Keratinocyte (primary cell): ENCODE data around the gene ATP7B. TPM values are rescaled to one million over a fixed set of nuclear protein-coding genes. Genes with fewer than 3 reads are reported as not detected.

Source experiments
- DNase-seq: peaks from one replicate; pipeline ENCODE4 v3.0.0-alpha.2; 2011; ENCODE audit warnings: low read depth, missing footprints, low spot score
- FAIRE-seq: peaks from 2 replicates; lab custom pipeline; 2011; peaks lifted over from hg19 to GRCh38; lab: Jason Lieb, UNC
- H2AFZ ChIP-seq: 2 replicates; pipeline ENCODE4 v1.6.0; 2012; ENCODE audit warnings: low read length, control low read depth, inconsistent platforms; ENCODE audit not compliant: control insufficient read depth
- H3K27ac ChIP-seq: 2 replicates; pipeline ENCODE4 v1.5.1; 2011; ENCODE audit warnings: low read length; ENCODE audit not compliant: control insufficient read depth, insufficient read depth
- H3K27me3 ChIP-seq: 3 replicates; pipeline ENCODE4 v1.6.0; 2011; ENCODE audit warnings: low read length; ENCODE audit not compliant: control insufficient read depth, insufficient read depth; ENCODE audit errors: extremely low read depth
- H3K36me3 ChIP-seq, 2 experiments: 2 replicates in 1 of 2; 3 replicates in 1 of 2; pipeline ENCODE4 v1.5.1; 2011; ENCODE audit warnings: low read length in 2 of 2, mild to moderate bottlenecking in 1 of 2; ENCODE audit not compliant: control insufficient read depth in 2 of 2, insufficient read depth in 2 of 2; ENCODE audit errors: extremely low read depth in 1 of 2
- H3K4me1 ChIP-seq: 3 replicates; pipeline ENCODE4 v1.5.1; 2011; ENCODE audit warnings: low read length; ENCODE audit not compliant: control insufficient read depth, insufficient read depth; ENCODE audit errors: extremely low read depth
- H3K4me2 ChIP-seq: 3 replicates; pipeline ENCODE4 v1.6.0; 2011; ENCODE audit warnings: low read depth, low read length; ENCODE audit not compliant: control insufficient read depth, insufficient read depth; ENCODE audit errors: extremely low read depth
- H3K4me3 ChIP-seq, 3 experiments: fragments of 200-600 bp in 1 of 3; sonication (generic) in 1 of 3; 2 replicates in 2 of 3; 3 replicates in 1 of 3; pipeline ENCODE4 v1.5.1; 2011 to 2016; ENCODE audit warnings: low read length in 3 of 3, mild to moderate bottlenecking in 3 of 3, control low read depth in 2 of 3, inconsistent platforms in 1 of 3, low read depth in 1 of 3, mixed read lengths in 1 of 3, mixed run types in 1 of 3, moderate library complexity in 1 of 3; ENCODE audit not compliant: control insufficient read depth in 2 of 3, insufficient read depth in 2 of 3; ENCODE audit errors: extremely low read depth in 1 of 3
- H3K79me2 ChIP-seq: 2 replicates; pipeline ENCODE4 v1.6.0; 2012; ENCODE audit warnings: low read length; ENCODE audit not compliant: control insufficient read depth, insufficient read depth
- H3K9ac ChIP-seq: 3 replicates; pipeline ENCODE4 v1.6.0; 2011; ENCODE audit warnings: low read length; ENCODE audit not compliant: control insufficient read depth, insufficient read depth; ENCODE audit errors: extremely low read depth
- H3K9me1 ChIP-seq: 3 replicates; pipeline ENCODE4 v1.6.0; 2011; ENCODE audit warnings: low read length; ENCODE audit not compliant: control insufficient read depth, insufficient read depth; ENCODE audit errors: extremely low read depth
- H3K9me3 ChIP-seq: 2 replicates; pipeline ENCODE4 v1.5.1; 2012; ENCODE audit warnings: low read depth, low read length; ENCODE audit not compliant: control insufficient read depth
- H4K20me1 ChIP-seq: 3 replicates; pipeline ENCODE4 v1.6.0; 2011; ENCODE audit warnings: low read length; ENCODE audit not compliant: control insufficient read depth, insufficient read depth; ENCODE audit errors: extremely low read depth
- EZH2 ChIP-seq: IDR thresholded peaks from one replicate; pipeline ENCODE4 v1.6.1; 2012; ENCODE audit warnings: inconsistent platforms, mild to moderate bottlenecking, low read length, moderate library complexity
- dilution Hi-C: fragments of 300-500 bp; cut with MboI; formaldehyde crosslinking; loops from one replicate; pipeline ENCODE4 v1.7.0; 2020; ENCODE audit warnings: low sequenced_read_pairs; ENCODE audit not compliant: extremely low pct_ligation_motif_present
- polyA plus RNA-seq, 5 experiments: library from polyadenylated mRNA; depleted of rRNA in 3 of 5; stranded (reverse) in 3 of 5; stranded (forward) in 1 of 5; unstranded in 1 of 5; fragments of >200 nt; gene quantifications; 1 replicate in 1 of 5; 2 replicates in 3 of 5; 3 replicates in 1 of 5; pipeline versions ENCODE4 v1.2.1 to v1.2.3, GENCODE V29; 2011 to 2012; ENCODE audit warnings: missing spikeins in 2 of 5, low read depth in 1 of 5, low replicate concordance in 1 of 5
- TF ChIP-seq, protein P1 (sequence below), 3 experiments: IDR thresholded peaks in 1 of 3; conservative IDR thresholded peaks in 1 of 3; optimal IDR thresholded peaks in 1 of 3; 2 replicates in 2 of 3; 3 replicates in 1 of 3; pipeline versions ENCODE3 to v1.5.1; 2011; ENCODE audit warnings: low read length in 3 of 3, mild to moderate bottlenecking in 3 of 3, moderate library complexity in 2 of 3, control low read depth in 1 of 3, inconsistent platforms in 1 of 3; ENCODE audit not compliant: insufficient read depth in 2 of 3; ENCODE audit errors: extremely low read depth in 1 of 3

ATP7B gene
- polyA plus RNA-seq, 1 donor (not counting 4 experiments of a cell fraction or from before 2014, with no cell fraction given), result 5.2 TPM

DNA sequence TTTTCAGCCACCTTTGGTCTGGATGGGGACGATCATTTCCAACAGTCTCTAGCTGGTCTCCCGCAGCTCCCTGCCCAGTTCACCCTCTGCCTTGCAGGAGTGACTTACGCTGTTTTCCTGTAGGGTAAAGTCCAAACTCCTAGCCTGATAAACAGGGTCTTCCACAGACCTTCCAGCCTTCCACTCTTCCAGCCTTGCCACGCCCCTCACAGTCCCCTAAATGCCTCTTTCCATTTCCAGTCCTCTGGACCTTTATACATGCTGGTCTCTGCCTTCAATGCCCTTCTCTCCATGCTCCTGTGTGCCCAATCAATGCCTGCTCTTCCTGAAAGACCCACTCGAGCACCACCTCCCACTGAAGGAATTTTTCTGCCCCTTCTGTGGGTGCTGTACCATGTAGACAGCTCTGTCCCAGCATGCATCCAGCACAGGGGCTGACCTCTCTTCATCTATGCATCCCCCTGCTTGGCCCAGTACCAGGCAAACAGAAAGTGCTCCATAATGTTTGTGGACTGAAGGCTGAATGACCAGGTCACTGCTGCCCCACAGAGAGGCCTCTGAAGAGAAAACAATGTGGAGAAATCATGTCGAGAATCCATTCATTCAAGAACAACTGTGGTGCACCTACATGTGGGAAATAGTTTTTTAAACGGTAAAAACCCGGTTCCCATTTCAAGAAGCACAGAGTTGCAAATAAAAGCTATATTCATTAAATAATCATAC, 4.6 kb downstream of the ATP7B start:
- no peak overlapping the region for H3K27ac ChIP-seq
- H3K4me2 ChIP-seq, result peak overlapping the region; percentile 13
- no peak overlapping the region for H3K9ac ChIP-seq
- no peaks in the 10 kb centered on the region for H4K20me1 ChIP-seq
- H2AFZ ChIP-seq, result no peak overlapping the region
- DNase-seq, result no peak
- H3K36me3 ChIP-seq, result no peaks in the 10 kb centered on the region
- dilution Hi-C loops, result no loop called here
- H3K79me2 ChIP-seq, result no peaks in the 10 kb centered on the region
- no peak for FAIRE-seq
- H3K27me3 ChIP-seq, result peaks cover 10% of the 10 kb centered on the region
- TF ChIP-seq, protein P1, sequence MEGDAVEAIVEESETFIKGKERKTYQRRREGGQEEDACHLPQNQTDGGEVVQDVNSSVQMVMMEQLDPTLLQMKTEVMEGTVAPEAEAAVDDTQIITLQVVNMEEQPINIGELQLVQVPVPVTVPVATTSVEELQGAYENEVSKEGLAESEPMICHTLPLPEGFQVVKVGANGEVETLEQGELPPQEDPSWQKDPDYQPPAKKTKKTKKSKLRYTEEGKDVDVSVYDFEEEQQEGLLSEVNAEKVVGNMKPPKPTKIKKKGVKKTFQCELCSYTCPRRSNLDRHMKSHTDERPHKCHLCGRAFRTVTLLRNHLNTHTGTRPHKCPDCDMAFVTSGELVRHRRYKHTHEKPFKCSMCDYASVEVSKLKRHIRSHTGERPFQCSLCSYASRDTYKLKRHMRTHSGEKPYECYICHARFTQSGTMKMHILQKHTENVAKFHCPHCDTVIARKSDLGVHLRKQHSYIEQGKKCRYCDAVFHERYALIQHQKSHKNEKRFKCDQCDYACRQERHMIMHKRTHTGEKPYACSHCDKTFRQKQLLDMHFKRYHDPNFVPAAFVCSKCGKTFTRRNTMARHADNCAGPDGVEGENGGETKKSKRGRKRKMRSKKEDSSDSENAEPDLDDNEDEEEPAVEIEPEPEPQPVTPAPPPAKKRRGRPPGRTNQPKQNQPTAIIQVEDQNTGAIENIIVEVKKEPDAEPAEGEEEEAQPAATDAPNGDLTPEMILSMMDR (optimal IDR thresholded peaks at IDR 0.05 in 1 of 3, IDR thresholded peaks at IDR 0.05 in 1 of 3, conservative IDR thresholded peaks at IDR 0.05 in 1 of 3; ENCODE audit: extremely low read depth in 1 of 3, insufficient read depth in 2 of 3, low read length in 3 of 3), result no peak
- no peak for TF ChIP-seq EZH2
- H3K4me1 ChIP-seq, result peaks cover 14% of the 10 kb centered on the region
- no peak overlapping the region for H3K4me3 ChIP-seq
- no peaks in the 10 kb centered on the region for H3K9me1 ChIP-seq
- H3K9me3 ChIP-seq, result no peaks in the 10 kb centered on the region

DNA sequence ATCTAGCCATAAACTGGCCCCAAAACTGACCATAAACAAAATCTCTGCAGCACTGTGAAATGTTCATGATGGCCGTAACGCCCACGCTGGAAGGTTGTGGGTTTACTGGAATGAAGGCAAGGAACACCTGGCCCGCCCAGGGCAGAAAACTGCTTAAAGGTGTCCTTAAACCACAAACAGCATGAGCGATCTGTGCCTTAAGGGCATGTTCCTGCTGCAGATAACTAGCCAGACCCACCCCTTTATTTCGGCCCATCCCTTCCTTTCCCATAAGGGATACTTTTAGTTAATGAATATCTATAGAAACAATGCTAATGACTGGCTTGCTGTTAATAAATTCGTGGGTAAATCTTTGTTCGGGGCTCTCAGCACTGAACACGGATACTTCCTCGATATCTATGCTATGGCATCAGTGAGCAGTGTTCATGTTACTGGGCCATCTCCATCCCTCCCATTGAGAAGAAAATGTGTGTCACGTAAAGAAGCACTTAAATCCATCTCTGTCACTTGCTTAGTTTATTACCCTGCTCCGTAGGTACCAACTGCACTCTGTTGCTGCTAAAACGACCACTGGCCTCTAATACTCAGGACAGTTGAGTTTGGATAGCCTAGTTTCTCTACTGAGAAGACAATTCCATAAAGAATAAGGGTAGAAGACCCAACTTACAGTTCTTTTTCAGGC, 5.3 kb downstream of the ATP7B start:
- Histone ChIP-seq H3K4me3 (no peak overlapping the region), H3K27me3 (peaks cover 4% of the 10 kb centered on the region), H3K9me3 (no peaks in the 10 kb centered on the region), H3K9ac (no peak overlapping the region), H3K36me3 (no peaks in the 10 kb centered on the region), H3K4me2 (peak overlapping the region; percentile 13), H3K79me2 (no peaks in the 10 kb centered on the region), H4K20me1 (no peaks in the 10 kb centered on the region), H3K27ac (no peak overlapping the region), H3K9me1 (no peaks in the 10 kb centered on the region), H2AFZ (no peak overlapping the region), H3K4me1 (peaks cover 10% of the 10 kb centered on the region)
- no peak for DNase-seq
- TF ChIP-seq, protein P1 (optimal IDR thresholded peaks at IDR 0.05 in 1 of 3, IDR thresholded peaks at IDR 0.05 in 1 of 3, conservative IDR thresholded peaks at IDR 0.05 in 1 of 3; ENCODE audit: extremely low read depth in 1 of 3, insufficient read depth in 2 of 3, low read length in 3 of 3), result no peak
- no peak for TF ChIP-seq EZH2
- dilution Hi-C loops, result no loop called here
- no peak for FAIRE-seq
